ENCODE measurements around the gene PHAX.

DNA sequence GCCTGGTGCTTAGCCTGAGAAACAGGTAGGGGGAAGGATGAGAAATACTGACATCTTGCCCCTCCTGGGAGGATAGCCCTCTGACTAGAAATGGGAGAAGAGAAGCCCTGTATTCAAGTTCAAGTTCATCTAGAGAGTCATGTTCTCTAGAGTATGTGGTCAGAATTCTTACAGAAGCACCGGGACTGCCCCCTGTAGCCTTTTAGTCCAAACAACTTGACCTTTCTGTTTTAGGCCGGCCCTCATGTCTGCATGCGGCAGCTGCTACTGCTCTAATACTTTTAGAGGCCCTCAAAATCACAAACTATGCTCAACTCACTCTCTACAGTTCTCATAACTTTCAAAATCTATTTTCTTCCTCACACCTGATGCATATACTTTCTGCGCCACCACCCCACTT lies 47.7 kb downstream of the PHAX start:
- TF ChIP-seq, protein P1, sequence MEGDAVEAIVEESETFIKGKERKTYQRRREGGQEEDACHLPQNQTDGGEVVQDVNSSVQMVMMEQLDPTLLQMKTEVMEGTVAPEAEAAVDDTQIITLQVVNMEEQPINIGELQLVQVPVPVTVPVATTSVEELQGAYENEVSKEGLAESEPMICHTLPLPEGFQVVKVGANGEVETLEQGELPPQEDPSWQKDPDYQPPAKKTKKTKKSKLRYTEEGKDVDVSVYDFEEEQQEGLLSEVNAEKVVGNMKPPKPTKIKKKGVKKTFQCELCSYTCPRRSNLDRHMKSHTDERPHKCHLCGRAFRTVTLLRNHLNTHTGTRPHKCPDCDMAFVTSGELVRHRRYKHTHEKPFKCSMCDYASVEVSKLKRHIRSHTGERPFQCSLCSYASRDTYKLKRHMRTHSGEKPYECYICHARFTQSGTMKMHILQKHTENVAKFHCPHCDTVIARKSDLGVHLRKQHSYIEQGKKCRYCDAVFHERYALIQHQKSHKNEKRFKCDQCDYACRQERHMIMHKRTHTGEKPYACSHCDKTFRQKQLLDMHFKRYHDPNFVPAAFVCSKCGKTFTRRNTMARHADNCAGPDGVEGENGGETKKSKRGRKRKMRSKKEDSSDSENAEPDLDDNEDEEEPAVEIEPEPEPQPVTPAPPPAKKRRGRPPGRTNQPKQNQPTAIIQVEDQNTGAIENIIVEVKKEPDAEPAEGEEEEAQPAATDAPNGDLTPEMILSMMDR (IDR thresholded peaks at IDR 0.05), result no peak
- no peak for TF ChIP-seq POLR2A (IDR thresholded peaks at IDR 0.05)

Data from right lobe of liver (tissue), 4 donors.